GM18498 (cell line): ENCODE results near the gene PPP1R36.

Experiments used
- ATAC-seq: cut with Tn5 transposase; IDR thresholded peaks from one replicate; pipeline ENCODE4 v1.9.1; 2021; ENCODE audit warnings: mild to moderate bottlenecking, moderate library complexity; ENCODE audit not compliant: unreplicated experiment

PPP1R36 gene, protein sequence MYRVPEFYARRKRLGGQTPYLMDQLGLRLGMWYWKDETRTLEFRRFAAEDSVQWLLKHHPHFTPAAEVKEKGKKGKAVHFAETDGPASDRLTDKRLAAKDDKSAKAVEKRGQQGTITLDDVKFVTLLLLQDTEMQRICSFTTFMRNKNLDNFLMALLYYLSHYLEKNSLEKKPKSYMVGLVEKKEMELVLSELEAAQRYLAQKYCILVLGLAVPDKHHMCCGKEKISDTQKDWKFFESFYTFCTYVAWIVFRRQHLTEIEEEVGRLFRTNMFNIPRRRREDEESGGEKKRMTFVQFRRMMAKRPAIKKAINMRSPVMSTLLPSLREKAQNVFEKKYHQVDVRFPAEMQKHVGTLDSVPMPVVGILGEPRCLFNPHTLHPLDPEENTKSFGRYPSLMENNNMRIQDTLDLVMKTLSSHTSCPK

DNA sequence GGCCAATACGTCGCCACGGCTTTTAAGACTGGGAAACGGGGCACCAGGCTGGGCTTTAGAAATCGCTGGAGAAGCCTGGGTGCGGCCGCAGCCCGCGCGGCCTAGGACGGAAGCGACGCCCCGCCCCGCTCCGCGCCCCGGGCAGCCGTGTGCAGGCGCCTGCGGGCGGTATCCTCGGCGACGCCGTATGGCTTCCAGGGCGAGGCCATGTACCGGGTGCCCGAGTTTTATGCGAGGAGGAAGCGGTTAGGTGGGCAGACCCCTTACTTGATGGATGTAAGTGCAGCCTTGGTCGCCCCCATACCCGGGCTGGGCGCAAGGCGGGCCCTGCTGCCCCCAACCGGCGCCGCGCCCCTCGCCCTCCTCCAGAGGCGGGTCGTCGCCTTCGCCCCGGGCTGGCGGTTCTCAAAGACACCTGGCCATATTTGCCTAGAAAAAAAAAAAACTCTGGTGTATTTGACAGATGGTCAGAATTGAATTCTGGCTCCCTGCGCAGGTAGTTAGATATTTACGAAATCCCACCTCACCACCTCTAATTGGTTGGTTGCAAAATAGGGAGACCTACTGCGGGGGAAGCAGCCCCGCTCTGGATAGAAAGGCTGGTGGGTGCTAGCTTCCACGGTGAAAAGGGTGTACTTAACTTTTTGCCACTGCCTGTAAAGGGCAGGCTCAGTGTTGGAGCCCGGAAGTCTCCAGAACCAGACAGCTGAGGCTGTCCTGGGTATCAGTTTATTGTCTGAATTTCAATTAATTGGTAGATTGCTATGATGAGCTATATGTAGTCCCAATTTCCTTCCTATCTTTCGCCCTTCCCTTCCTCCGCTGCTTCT lies at the start of gene PPP1R36:
PPP1R36 (plus strand) TSS at position 171 of the 830 bp plus-strand sequence; CDS start at position 208, 37 bp downstream.
- ATAC-seq, result no peak

DNA sequence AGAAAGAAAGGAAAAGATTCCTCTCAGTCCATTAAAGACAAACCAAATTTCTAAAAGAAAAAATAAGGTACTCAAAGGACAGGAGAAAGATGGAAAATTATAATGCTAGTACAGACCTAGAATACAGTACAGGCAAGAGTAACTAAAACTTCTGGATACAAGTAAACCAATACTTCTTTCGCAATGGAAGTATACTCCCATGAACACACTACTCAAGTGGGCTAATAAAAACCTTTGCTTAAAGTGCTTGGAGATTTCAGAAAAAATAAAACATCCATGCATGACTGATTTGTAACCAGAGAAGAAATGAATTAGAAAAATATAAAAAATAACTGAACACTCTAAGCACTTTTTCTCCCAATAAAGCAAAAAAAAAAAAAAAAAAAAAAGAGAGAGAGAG lies 49.7 kb upstream of the PPP1R36 start:
- ATAC-seq, result no peak

DNA sequence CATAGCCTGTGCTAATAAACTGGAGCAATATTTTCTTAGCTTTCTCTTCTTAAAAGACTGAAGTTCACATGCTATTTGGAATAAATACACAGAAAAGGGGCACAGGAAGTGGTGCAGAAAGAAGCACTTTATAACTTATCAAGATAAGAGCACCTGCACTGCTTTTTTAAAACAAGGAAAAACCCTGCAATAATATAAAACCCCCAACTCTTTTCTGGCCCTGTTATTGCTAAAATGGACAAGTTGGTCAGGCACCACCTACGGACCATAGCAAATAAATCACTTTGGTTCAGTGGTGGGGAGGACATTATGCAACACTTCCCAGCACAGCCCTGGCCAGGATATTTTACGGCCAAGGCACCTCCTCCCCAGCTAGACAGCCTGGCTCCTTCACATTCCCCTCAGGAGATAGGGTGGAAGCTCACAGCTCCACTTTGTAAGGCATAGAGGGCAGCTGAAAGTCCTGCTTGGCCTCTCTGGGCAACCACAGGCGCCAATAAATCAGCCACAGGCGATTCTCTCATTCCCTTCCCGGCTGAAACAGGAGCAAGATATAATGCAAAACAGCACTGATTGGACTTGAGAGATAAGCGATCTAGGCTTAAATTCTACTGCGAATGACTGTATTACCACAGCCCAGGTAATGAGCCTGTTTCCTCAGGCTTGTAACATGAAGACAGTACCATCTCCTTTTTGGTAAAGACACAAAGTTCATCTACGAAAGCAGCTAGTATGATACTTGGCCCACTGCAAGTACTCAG lies 48.2 kb upstream of the PPP1R36 start:
- ATAC-seq, result no peak

DNA sequence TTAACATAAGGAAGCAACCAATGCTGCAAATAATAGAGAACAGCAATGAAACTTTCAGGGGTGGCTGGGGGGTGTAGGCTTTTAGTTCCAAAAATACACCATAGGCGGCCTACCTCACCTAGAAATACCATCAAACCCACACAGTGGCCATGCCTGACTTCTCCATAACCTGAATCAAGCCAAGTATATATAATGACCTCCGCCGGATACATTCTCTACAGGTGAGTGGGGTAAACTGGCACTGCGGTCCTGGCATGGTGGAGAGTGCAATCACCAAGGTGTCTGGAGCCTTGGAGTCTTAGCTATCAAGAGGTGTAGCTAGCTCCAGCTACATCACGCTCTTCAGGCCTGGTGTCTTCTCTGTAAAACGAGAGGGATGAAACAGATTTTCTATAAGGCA lies 47.3 kb upstream of the PPP1R36 start:
- no peak for ATAC-seq

DNA sequence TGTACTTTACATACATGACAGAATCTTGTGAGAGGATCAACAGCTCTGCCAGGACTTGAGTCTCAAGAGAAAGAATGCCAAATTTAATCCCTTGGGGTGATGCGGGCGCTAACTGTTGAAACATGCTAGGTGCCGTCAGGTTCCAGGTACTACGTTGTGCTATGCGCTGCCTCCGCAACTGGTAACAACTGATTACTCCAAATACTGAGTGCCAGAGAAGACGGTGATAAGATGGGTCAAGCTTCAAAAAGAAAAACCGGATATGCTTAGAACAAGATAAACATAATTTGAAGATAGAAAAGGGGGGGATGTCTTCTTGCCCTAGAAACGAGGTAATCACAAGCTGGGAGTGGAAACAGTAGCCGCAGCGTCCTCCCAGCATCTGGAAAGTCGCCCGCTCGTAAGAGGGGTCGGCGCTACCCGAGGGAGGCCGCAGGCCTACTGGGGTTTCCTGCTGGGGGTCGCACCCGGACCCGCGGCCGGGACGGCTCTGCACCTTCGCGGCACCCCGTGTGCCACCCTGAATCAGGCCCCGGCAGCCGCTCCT lies 46.8 kb upstream of the PPP1R36 start:
- ATAC-seq, result no peak

DNA sequence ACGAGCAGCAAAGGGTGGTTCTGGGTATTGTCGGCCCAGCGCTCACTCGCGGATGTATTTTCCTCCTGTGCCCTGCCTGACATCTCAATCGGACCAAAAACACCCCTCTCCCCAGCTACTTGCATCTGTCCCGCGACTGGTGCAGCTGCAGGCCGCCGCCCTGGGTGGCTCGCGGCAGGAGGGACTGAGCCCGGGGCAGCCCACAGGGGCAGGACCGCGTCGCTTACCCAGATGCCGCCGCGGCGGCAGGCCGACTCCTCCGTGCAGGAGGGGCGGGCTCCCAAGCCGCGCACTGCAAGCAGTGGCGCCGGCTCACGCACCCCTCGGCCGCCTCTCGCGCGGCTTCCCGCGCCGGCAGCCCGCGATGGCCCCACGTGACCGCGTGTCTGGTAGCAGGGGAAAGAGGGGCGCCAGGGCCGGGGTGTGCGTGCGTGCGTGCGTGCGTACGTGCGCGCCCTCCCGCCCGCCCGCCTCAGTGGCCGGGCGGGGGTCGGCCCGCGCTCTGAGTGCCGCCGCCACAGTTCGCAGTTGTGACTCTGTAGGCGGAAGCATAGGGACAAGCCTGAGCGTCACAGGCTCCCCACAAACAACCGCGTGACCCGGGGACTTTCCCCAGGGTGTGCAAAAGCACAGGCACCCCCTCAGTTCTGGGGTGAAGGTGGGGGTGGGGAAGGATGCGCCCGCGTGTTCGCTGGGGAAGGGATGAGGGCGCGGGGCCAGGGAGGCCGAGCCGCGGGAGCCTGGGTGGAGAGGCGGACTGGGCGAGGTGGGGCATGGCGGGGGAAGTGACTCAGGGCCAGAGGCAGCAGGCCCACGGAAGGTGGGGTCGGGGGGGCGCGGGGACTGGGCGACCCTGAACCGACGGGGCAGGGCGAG lies 46.1 kb upstream of the PPP1R36 start, which contains the start of gene ZBTB25:
ZBTB25 (minus strand) TSS at position 405 of the 876 bp plus-strand sequence. CDS start 13,305 bp downstream, outside the sequence.
- ATAC-seq, result peak; percentile 68

DNA sequence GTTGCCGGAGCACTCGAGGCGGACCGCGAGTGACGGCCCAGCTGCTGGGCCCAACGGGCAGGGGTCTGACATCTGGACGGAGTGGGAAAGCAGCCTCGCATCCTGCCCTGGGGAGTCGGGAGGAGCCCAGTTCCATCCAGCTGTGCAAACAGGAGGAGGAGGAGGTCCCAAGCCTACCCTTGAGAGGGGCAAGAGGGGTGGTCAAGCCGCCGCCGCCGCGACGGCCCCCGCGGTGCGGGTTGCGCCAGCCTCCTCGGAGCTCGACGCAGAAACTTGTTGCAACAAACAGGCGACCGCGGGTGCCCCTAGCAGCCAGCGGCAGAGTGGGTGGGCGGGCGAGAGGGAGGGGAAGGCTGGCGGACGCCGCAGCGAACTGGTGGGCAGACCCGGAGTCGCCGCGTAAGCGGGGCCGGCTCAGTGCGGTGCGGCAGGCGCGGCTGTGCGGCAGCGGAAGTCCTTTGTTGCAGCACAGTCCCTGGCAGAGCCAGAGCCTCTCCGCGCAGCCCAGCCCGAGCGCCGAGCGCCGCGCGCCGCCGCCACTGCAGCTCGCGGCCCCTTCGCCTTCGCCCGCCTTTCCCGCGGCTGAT lies 45.4 kb upstream of the PPP1R36 start, which contains the start of gene ZBTB1:
ZBTB1 (plus strand) TSS at position 461 of the 587 bp plus-strand sequence. CDS start 16,735 bp downstream, outside the sequence.
- ATAC-seq, result peak; percentile 33

DNA sequence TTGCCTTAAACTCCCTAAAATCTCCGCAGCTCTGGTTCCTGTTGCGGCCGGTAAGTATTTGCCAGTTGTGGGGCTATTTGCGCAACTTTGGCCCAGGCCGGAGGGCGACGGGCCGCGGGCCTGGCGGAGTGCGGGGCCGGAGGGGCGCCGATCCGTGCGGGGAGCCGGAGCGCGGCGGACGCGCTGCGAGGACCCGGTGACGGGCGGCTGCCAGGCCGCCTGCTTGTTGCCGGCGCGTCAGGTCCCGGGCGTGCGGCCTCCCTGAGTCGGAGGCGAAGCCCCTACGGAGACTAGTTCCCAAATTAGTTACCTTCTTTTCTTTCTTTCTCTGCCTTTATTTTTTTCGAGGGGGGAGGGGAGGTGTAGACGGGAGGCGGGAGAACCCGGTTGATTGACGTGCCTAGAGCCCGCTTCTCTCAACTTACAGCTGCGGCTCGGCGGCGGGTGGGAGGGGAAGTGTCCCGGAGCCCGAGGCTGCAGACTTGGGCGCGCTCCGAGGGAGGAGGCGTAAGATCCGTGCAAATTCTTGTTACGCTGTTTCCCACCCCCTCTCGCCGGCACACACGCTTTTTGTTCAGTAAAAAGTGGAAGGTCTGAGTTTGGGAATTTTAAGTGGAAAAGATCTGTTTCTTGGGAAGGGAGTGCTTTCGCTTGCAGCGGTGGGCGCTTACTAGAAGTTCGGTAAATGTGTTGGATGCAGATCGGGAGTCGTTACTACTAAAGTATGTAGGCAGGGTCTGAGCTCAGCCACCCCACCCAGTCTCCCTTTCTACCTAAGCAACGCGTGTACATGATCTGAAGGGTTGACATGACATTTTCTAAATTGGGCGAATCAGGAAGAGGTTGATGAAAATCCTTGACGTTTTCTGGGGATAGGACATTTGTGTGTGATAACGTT lies 44.6 kb upstream of the PPP1R36 start:
- ATAC-seq, result peak; percentile 36

DNA sequence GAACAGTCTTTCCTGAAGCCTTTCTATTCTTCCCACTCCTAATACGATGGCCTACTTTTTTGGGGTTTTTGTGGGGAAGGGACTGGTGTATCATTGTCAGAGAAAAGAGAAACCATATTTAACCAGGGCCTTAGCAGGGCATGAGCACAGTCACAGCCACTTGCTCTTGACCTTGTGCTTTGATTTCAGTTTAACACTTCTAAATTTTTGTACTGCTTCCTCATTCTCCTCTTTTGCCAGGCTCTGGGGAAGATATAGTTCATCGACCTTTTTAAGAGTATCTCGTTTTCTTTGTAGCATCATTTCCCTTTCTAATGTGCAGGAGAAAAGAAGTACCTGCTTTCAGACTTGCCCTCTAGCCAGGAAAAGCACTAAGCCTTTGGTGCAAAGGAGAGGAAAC lies 43.0 kb upstream of the PPP1R36 start:
- no peak for ATAC-seq

DNA sequence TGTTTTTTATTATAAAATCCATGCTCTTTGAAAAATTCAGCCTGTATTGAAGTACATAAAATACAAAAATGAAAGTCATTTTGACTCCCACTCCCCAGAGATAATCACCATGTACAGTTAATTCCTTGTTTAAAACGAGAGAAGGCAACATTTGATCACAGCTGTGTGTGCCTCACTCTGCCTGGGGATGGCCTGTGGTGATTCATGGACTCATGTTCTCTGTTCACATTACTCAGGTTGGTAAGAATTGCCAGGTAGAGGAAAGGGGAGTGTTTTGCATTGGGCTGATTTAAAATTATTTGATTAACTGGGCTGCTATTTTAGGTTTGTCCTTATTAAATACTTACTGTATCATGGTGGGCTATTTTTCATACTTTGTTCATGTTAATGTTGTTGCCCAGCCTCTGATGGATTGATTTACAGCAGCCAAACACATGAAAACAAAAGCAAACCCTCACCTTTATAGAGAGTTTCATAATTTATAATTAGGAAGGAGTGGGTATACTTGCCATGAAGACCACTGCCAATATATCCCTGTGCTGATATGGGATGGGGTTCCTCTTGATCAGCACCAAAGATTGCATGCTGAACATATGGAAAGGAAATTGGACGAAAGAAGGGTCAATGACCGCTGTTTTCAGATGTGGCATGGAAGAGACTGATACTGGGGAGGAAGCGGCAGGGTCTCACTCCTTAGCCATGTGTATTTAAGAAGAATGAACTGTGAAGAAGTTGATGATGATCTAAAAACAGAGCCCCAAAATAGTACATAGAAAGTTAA lies 42.2 kb upstream of the PPP1R36 start:
- ATAC-seq, result no peak

DNA sequence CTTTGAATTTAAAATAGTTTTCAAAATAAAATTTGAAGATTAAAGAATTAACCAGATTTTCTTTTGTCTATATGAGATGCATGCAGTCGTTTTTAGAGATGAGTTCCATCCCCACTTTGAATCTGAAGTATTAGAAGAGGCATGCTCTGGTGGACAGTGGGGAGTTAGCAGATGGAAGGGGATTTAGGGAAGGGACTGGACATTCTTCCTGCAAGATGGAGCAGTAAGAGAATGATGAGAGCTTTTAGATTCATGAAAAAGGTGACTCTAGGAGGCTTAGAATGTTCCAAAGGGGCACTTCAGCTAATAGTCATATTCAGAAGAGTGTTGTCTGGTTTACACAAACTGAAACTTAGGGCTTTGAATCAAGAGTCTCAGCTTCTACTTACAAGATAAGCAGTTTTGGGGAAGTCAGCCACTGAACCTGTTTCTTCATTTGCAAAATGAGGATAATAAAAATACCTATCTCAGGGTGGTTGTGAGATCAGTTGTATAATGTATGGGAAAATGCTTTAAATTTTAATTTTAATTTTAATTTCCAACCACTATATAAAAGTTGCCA lies 41.5 kb upstream of the PPP1R36 start:
- no peak for ATAC-seq

DNA sequence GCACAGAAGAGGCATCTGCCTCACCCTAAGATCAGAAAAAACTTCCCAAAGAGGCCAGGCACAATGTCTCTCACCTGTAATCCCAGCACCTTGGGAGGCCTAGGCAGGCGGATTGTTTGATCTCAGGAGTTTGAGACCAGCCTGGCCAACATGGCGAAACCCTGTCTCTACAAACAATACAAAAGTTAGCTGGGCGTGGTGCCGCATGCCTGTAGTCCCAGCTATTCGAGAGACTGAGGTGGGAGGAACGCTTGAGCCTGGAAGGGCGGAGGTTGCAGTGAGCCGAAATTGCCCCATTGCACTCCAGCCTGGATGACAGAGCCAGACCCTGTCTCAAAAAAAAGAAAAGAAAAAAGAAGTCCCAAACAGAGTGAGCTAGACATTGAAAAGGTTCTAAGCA lies 40.7 kb upstream of the PPP1R36 start:
- ATAC-seq, result no peak

DNA sequence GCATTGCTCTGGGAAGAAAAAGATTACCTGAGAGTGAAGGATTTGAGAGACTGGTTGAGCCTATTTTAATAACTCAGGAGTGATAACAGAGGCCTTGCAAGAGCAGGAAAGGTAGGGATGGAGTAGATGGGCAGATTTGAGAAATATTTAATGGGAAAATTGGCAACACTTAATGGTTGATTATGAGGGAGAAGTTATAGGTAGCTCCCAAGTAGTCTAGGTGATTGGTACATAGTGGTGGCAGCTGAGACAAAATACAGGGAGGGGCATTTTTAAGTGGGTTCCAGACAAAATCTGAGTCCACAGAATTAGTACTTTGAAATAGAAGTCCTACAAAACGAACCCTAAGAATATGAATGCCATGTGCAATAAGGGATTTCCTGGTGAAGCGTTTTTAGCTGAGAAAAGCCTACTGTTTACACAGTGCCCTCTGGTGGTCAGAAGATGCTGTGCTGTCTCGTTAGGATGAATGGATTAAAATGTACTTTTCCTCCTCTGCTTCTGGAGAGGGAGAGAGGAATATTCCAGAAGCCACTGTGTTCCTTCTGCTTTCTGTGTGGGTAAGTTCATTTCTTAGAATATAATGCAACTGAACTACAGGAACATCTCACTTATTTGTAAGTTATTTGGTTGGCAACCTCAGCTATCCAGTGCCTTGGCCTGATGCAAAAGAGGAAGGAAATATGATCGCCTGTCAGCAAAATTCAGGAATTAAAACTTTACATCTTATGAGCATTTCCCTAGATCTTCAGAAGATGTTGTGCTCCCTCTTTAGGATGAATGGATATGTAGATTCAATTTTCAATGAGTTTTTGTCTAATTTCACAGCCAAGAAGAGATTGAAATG lies 38.7 kb upstream of the PPP1R36 start:
- peak; percentile 39 for ATAC-seq

DNA sequence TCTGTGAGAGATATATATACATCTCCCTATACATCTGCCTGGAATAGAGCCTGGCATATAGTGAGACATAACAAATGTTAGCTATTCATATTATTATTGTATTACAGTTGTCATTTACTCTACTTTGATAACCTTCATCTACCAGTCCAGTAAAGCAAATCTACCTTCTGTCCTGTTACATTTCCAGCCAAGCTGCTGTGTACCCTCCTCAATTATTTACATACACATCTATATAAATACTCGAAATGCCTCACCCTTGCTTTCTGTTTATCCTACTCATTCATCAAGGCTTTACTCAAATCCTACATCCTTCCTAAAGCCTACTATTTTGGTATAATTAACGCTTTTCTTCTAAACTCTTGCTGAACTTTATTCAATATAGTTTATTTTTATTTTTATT lies 36.5 kb upstream of the PPP1R36 start:
- ATAC-seq, result no peak

DNA sequence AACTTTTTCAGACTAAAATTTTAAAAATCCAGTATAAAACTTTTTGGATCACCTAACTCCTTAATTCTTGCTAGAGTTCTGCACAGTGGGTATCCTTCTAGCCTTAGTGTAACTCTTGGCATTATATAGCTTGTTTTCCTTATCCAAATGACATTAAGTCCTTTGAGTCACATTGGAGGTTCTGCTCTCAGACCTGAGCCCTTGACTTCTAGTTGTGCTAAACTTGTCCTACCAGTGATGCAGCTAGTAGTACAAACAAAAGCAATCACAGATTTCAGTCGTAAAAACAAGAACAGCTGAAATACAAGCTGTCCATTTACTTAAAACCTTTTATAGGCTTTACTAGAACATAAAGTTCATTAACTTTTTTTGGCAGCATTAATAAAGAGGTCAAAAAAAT lies 34.7 kb upstream of the PPP1R36 start:
- ATAC-seq, result no peak

DNA sequence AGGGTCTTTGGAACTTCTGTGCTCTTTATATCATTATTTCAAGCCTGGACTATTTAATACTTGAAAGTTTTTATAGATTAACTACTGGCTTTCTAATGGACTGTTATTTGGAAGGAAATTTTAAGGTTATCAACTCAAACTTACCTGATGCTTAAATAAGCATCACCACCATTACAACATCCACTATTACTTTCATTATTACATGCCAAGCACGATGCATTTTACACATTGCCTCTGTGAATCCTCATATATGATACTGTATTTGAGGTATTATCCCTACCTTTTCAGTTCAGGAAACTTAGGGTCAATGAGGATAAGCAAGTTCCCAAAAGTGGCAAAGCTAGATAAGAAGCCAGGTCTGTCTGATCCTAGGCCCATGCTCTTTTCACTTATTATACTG lies 32.8 kb upstream of the PPP1R36 start:
- no peak for ATAC-seq
